HCT116 (cell line): ENCODE data around the gene SOST.
A peak's percentile ranks its signal among the peaks of the same experiment; 100 is the strongest.

Experiments
- EZH2phosphoT487 ChIP-seq: fragments of 200-600 bp; IDR thresholded peaks from 2 replicates; pipeline ENCODE4 v1.6.1; 2018; ENCODE audit warnings: antibody characterized with exemption, borderline replicate concordance
- POLR2A ChIP-seq: IDR thresholded peaks from 2 replicates; pipeline ENCODE4 v1.7.0; 2011; ENCODE audit warnings: borderline replicate concordance; ENCODE audit not compliant: insufficient read depth, insufficient read length; ENCODE audit errors: extremely low read depth
- POLR2AphosphoS5 ChIP-seq: IDR thresholded peaks from 2 replicates; pipeline ENCODE4 v1.6.1; 2011; ENCODE audit warnings: mild to moderate bottlenecking, low read depth, low read length, moderate library complexity
- REST ChIP-seq: IDR thresholded peaks from 2 replicates; pipeline ENCODE4 v1.6.1; 2012; ENCODE audit warnings: low read depth
- SIN3A ChIP-seq: IDR thresholded peaks from 2 replicates; pipeline ENCODE4 v1.6.1; 2012; ENCODE audit warnings: low read depth
- YY1 ChIP-seq: IDR thresholded peaks from 2 replicates; pipeline ENCODE4 v1.6.1; 2011; ENCODE audit warnings: low read length, low read depth, moderate library complexity, mild to moderate bottlenecking; ENCODE audit not compliant: insufficient replicate concordance; ENCODE audit errors: extremely low read depth
- TF ChIP-seq, protein P1 (sequence below), 3 experiments: fragments of 200-600 bp in 1 of 3; sonication (generic) in 1 of 3; IDR thresholded peaks in 2 of 3; conservative IDR thresholded peaks in 1 of 3; 2 replicates each; pipeline ENCODE4 v1.5.1; 2012 to 2017; ENCODE audit warnings: low read depth in 2 of 3, low read length in 2 of 3, antibody characterized with exemption in 1 of 3, borderline replicate concordance in 1 of 3, control low read depth in 1 of 3, mild to moderate bottlenecking in 1 of 3, mixed read lengths in 1 of 3, mixed run types in 1 of 3, moderate library complexity in 1 of 3; ENCODE audit not compliant: insufficient read depth in 1 of 3
- TF ChIP-seq, protein P2 (sequence below): IDR thresholded peaks from 2 replicates; pipeline ENCODE4 v1.6.1; 2012
- TF ChIP-seq, protein P3 (sequence below): IDR thresholded peaks from 2 replicates; pipeline ENCODE4 v1.6.1; 2012

DNA sequence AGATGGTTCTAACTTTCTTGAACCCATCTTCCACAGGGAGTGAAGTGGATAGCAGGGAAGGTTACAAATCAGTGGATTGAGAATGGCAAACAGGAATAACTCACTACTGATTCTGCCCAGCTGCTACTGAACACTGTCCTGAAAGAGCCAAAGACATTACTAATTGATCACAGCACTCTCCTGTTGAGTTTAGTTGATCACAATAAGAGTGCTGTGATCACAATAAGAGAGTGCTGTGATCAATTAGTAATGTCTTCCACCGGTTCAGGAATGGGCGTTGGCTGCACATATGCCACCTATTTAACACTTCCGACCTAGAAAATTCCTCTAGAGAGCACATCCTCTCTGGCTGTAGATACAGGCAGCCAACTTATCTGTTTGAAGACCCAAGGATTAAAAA, 33.0 kb upstream of the SOST start:
- TF ChIP-seq SIN3A (no peak), POLR2A (no peak), EZH2phosphoT487 (no peak), REST (no peak), POLR2AphosphoS5 (peak; percentile 62; the same call in 1 of the 2 replicates), YY1 (peak; percentile 84)
- TF ChIP-seq, protein P1, sequence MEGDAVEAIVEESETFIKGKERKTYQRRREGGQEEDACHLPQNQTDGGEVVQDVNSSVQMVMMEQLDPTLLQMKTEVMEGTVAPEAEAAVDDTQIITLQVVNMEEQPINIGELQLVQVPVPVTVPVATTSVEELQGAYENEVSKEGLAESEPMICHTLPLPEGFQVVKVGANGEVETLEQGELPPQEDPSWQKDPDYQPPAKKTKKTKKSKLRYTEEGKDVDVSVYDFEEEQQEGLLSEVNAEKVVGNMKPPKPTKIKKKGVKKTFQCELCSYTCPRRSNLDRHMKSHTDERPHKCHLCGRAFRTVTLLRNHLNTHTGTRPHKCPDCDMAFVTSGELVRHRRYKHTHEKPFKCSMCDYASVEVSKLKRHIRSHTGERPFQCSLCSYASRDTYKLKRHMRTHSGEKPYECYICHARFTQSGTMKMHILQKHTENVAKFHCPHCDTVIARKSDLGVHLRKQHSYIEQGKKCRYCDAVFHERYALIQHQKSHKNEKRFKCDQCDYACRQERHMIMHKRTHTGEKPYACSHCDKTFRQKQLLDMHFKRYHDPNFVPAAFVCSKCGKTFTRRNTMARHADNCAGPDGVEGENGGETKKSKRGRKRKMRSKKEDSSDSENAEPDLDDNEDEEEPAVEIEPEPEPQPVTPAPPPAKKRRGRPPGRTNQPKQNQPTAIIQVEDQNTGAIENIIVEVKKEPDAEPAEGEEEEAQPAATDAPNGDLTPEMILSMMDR (IDR thresholded peaks at IDR 0.05 in 2 of 3, conservative IDR thresholded peaks at IDR 0.05 in 1 of 3; ENCODE audit: borderline replicate concordance in 1 of 3, insufficient read depth in 1 of 3, low read depth in 2 of 3, low read length in 2 of 3) = no peak
- TF ChIP-seq, protein P2, sequence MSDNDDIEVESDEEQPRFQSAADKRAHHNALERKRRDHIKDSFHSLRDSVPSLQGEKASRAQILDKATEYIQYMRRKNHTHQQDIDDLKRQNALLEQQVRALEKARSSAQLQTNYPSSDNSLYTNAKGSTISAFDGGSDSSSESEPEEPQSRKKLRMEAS = peak; percentile 80
- TF ChIP-seq, protein P3, sequence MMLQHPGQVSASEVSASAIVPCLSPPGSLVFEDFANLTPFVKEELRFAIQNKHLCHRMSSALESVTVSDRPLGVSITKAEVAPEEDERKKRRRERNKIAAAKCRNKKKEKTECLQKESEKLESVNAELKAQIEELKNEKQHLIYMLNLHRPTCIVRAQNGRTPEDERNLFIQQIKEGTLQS = no peak
